Pancreas (tissue), 10 donors: ENCODE measurements around the gene PARP4. TPM values are rescaled to one million over a fixed set of nuclear protein-coding genes. Genes with fewer than 3 reads are reported as not detected.
A peak's percentile ranks its signal among the peaks of the same experiment; 100 is the strongest.
"Not testable (repeated sequence)": the region's sequence is repeated elsewhere in the genome, so short reads cannot be mapped to it uniquely, and the experiment has no call there.

Experiments used
- ATAC-seq, 4 donors: fragments of 200-7000 bp; cut with Tn5 transposase; one replicate each; pipeline versions ENCODE4 v1.8.0 to v1.9.1; 2020; ENCODE audit warnings: mild to moderate bottlenecking in 4 of 4, moderate library complexity in 4 of 4
- DNase-seq, 6 donors: peaks; one replicate each; pipeline ENCODE4 v3.0.0-alpha.2; 2020
- FAIRE-seq: peaks from 2 replicates; lab custom pipeline; 2012; peaks lifted over from hg19 to GRCh38; lab: Jason Lieb, UNC
- H3K27ac ChIP-seq, 4 donors: fragments of 200-600 bp; sonication (generic); 1 replicate in 3 of 4; 2 replicates in 1 of 4; pipeline versions ENCODE4 v1.5.0 to v1.8.0; 2020
- H3K27me3 ChIP-seq, 4 donors: fragments of 200-600 bp; one replicate each; pipeline ENCODE4 v1.8.0; 2021
- H3K36me3 ChIP-seq, 3 donors: fragments of 200-600 bp; sonication (generic) in 1 of 3; one replicate each; pipeline versions ENCODE4 v1.5.0 to v1.8.0; 2020 to 2021
- H3K4me1 ChIP-seq, 3 donors: fragments of 200-600 bp; one replicate each; pipeline ENCODE4 v1.8.0; 2021
- H3K4me3 ChIP-seq, 4 donors: fragments of 200-600 bp; sonication (generic) in 2 of 4; one replicate each; pipeline versions ENCODE4 v1.5.0 to v1.8.0; 2020 to 2021
- H3K9me3 ChIP-seq, 4 donors: fragments of 200-600 bp; one replicate each; pipeline ENCODE4 v1.8.0; 2021
- CTCF ChIP-seq, 4 donors: fragments of 200-600 bp; sonication (generic) in 3 of 4; IDR thresholded peaks; one replicate each; pipeline versions ENCODE4 v1.5.0 to v1.8.0; 2021; ENCODE audit warnings: antibody characterized with exemption in 4 of 4
- WGBS, 2 donors: extraction: QIAGEN DNeasy Blood & Tissue Kit; methylation state at CpG; one replicate each; pipeline ENCODE4 v1.1.7; 2013; 5-methylcytosine and 5-hydroxymethylcytosine counted together
- intact Hi-C, 3 donors: fragments of 100-400 bp; cut with DNase I; formaldehyde crosslinking; loops; one replicate each; pipeline versions ENCODE4 v1.11.1 to v1.14.2; 2022
- polyA plus RNA-seq, 2 donors: library from polyadenylated mRNA; stranded (reverse); fragments of 200-250 nt; gene quantifications; one replicate each; pipeline ENCODE4 v1.2.3, GENCODE V29; 2013
- total RNA-seq, 6 donors: library from RNA; stranded (reverse); fragmentation: NEBNext Ultra II Directional in 4 of 6; extraction: Animal tissue kit (Norgen Biotek cat#: 25700) in 4 of 6; gene quantifications; one replicate each; pipeline versions ENCODE4 v1.2.1 to v1.2.4, GENCODE V29; 2021 to 2023
- donor health status: healthy with polysubstance abuse.
- donor health status: DM: no; HTN: no; CAD: no; lungs with moderate emphysema.
- donor health status: DM: no; HTN: no; CAD: no.
- donor health status: control.
- donor health status: control.
- donor health status: Bipolar disorder and iron deficiency.
- donor health status: DM: yes; HTN: yes; CAD: no.
- donor health status: DM: no; HTN: no; CAD: no.
- donor health status: DM: no; HTN: no; CAD: no.
- donor health status: DM: yes; HTN: yes; CAD: no.

PARP4 gene
- total and polyA plus RNA-seq, 8 donors: 7.9 to 33.4 (median 15.2) TPM

GRCh38 chr13:24489721-24490120, 22.9 kb downstream of the PARP4 start:
- Histone ChIP-seq H3K27ac (no peak overlapping the region), H3K9me3 (no peaks in the 10 kb centered on the region), H3K4me1 (no peaks in the 10 kb centered on the region), H3K27me3 (no peaks in the 10 kb centered on the region), H3K4me3 (no peak overlapping the region), H3K36me3 (peaks cover 3 to 69% (median 22%) of the 10 kb centered on the region in 3 donors)
- FAIRE-seq (no peak), ATAC-seq (no peak), DNase-seq (no peak)
- intact Hi-C loops: no loop called here
- TF ChIP-seq CTCF (IDR thresholded peaks at IDR 0.05): no peak
- WGBS, 2 donors: 93 to 98% methylated on average over 6 of the region's 6 CpGs

DNA sequence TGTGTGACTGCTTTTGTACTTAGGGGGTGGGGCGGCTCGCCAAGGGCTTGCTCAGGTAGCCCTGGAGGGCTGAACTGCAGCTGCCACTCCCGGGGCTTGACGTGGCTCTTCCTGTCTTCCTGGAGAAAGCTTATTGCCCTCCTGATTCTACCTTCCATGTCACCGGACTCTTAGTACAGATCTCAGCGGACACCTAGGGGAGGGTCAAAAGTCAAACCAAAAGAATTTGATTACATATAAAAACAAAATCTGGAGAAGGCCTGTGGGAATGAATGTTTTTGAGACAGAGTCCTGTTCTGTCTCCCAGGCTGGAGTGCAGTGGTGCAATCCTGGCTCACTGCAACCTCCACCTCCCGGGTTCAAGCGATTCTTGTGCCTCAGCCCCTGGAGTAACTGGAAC, 24.5 kb downstream of the PARP4 start:
- WGBS, 2 donors: 87 to 95% methylated on average over 8 of the region's 8 CpGs
- ATAC-seq, H3K4me3 ChIP-seq, FAIRE-seq, intact Hi-C loops, DNase-seq, H3K4me1 ChIP-seq, H3K9me3 ChIP-seq, H3K27me3 ChIP-seq, H3K27ac ChIP-seq: not testable (repeated sequence)
- peaks cover 3 to 61% (median 19%) of the 10 kb centered on the region in 3 donors for H3K36me3 ChIP-seq

GRCh38 chr13:24486017-24486657, 26.4 kb downstream of the PARP4 start:
- ATAC-seq, intact Hi-C loops, DNase-seq, H3K4me1 ChIP-seq, H3K27ac ChIP-seq, H3K27me3 ChIP-seq, H3K9me3 ChIP-seq, H3K4me3 ChIP-seq: not testable (repeated sequence)
- peak; percentile 23 for FAIRE-seq
- peaks cover 0 to 49% (median 17%) of the 10 kb centered on the region in 3 donors for H3K36me3 ChIP-seq
- WGBS, 2 donors: 98% methylated on average over 3 of the region's 3 CpGs

DNA sequence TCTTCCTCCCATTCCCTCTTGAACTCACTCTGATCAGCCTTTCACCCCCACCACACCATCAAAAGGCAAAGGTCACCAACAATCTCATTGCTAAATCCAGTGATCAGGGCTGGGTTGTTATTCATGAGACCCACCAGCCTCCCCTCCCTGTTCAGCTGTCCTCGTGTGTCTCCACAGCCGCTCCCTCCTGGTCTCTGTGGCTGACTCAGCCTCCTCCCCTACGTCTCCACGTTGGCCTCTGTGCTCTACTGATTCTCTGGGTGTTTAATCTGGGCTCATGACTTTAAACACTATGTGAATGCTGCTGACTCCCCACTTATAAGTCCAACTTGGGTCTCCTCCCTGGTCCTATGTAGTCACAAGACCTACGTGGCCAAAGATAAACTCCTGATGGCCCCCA, 38.9 kb downstream of the PARP4 start:
- intact Hi-C loops: no loop called here
- no peak for TF ChIP-seq CTCF (IDR thresholded peaks at IDR 0.05)
- Histone ChIP-seq H3K9me3 (no peaks in the 10 kb centered on the region), H3K27ac (no peak overlapping the region), H3K4me1 (no peaks in the 10 kb centered on the region), H3K4me3 (no peak overlapping the region), H3K27me3 (no peaks in the 10 kb centered on the region), H3K36me3 (peaks cover 8 to 39% (median 30%) of the 10 kb centered on the region in 3 donors)
- 89% methylated on average over 5 of the region's 5 CpGs for WGBS, 2 donors
- DNase-seq (no peak), ATAC-seq (no peak), FAIRE-seq (no peak)

GRCh38 chr13:24472129-24472528, 40.4 kb downstream of the PARP4 start:
- DNase-seq, H3K4me1 ChIP-seq, ATAC-seq, intact Hi-C loops, H3K4me3 ChIP-seq, H3K27me3 ChIP-seq, FAIRE-seq, H3K27ac ChIP-seq, H3K9me3 ChIP-seq: not testable (repeated sequence)
- WGBS, 2 donors: 76 to 85% methylated on average over 5 of the region's 5 CpGs
- peaks cover 4 to 34% (median 21%) of the 10 kb centered on the region in 3 donors for H3K36me3 ChIP-seq

GRCh38 chr13:24463078-24463477, 49.5 kb downstream of the PARP4 start:
- DNase-seq: no peak
- ATAC-seq: no peak
- intact Hi-C loops: no loop called here
- TF ChIP-seq CTCF (IDR thresholded peaks at IDR 0.05): no peak
- 66 to 71% methylated on average over 2 of the region's 2 CpGs for WGBS, 2 donors
- Histone ChIP-seq H3K4me1 (no peaks in the 10 kb centered on the region), H3K4me3 (no peak overlapping the region), H3K36me3 (peaks cover 0 to 7% (median 0%) of the 10 kb centered on the region in 3 donors), H3K27me3 (no peaks in the 10 kb centered on the region), H3K9me3 (no peaks in the 10 kb centered on the region), H3K27ac (no peak overlapping the region)
- no peak for FAIRE-seq
